Natural killer cell (primary cell): ENCODE results near the gene PMF1. TPM values are rescaled to one million over a fixed set of nuclear protein-coding genes. Genes with fewer than 3 reads are reported as not detected.

Source experiments
- ATAC-seq, 3 donors: fragments of 150-1000 bp in 2 of 3; fragments of 200-7000 bp in 1 of 3; cut with Tn5 transposase; 1 replicate in 1 of 3; 2 replicates in 2 of 3; pipeline ENCODE4 v1.10.0; 2021; ENCODE audit warnings: mild to moderate bottlenecking in 2 of 3, moderate library complexity in 2 of 3
- DNase-seq, 2 donors: peaks; one replicate each; pipeline versions ENCODE4 v3.0.0 to v3.0.0-alpha.2; 2013 to 2021; ENCODE audit warnings: mixed read lengths in 1 of 2
- H3K27ac ChIP-seq: one replicate; pipeline ENCODE4 v1.5.1; 2013; ENCODE audit warnings: mild to moderate bottlenecking, low read length
- H3K27me3 ChIP-seq: one replicate; pipeline ENCODE4 v1.6.1; 2013; ENCODE audit warnings: low read length; ENCODE audit not compliant: control insufficient read depth, insufficient read depth
- H3K36me3 ChIP-seq: one replicate; pipeline ENCODE4 v1.6.1; 2013; ENCODE audit warnings: low read length; ENCODE audit not compliant: control insufficient read depth, insufficient read depth
- H3K4me1 ChIP-seq: one replicate; pipeline ENCODE4 v1.6.1; 2013; ENCODE audit warnings: low read length; ENCODE audit not compliant: control insufficient read depth, insufficient read depth
- H3K4me3 ChIP-seq: one replicate; pipeline ENCODE4 v1.5.1; 2013; ENCODE audit warnings: low read length
- H3K9me3 ChIP-seq: one replicate; pipeline ENCODE4 v1.6.1; 2013; ENCODE audit warnings: low read length; ENCODE audit not compliant: control insufficient read depth, insufficient read depth
- H3K27ac Mint-ChIP-seq, 2 donors: one replicate each; pipeline ENCODE4 v1.8.0; 2022; ENCODE audit warnings: mild to moderate bottlenecking in 2 of 2, mixed read lengths in 2 of 2, moderate library complexity in 1 of 2
- H3K27me3 Mint-ChIP-seq, 2 donors: one replicate each; pipeline ENCODE4 v1.8.0; 2022; ENCODE audit warnings: low read depth in 2 of 2, mixed read lengths in 2 of 2
- H3K36me3 Mint-ChIP-seq: one replicate; pipeline ENCODE4 v1.8.0; 2022; ENCODE audit warnings: mixed read lengths
- H3K4me1 Mint-ChIP-seq, 2 donors: one replicate each; pipeline ENCODE4 v1.8.0; 2022; ENCODE audit warnings: mixed read lengths in 2 of 2
- H3K4me3 Mint-ChIP-seq: one replicate; pipeline ENCODE4 v1.8.0; 2022; ENCODE audit warnings: mild to moderate bottlenecking, moderate library complexity, mixed read lengths
- H3K9me3 Mint-ChIP-seq, 2 donors: one replicate each; pipeline ENCODE4 v1.8.0; 2022; ENCODE audit warnings: mixed read lengths in 2 of 2
- CTCF ChIP-seq: fragments of 200-600 bp; IDR thresholded peaks from one replicate; pipeline ENCODE4 v1.8.0; 2022; ENCODE audit warnings: antibody characterized with exemption
- WGBS: methylation state at CpG from one replicate; pipeline ENCODE4 v1.1.7; 2013; ENCODE audit warnings: missing lambda C conversion rate; ENCODE audit not compliant: insufficient coverage; 5-methylcytosine and 5-hydroxymethylcytosine counted together
- intact Hi-C: fragments of 100-400 bp; cut with micrococcal nuclease; formaldehyde crosslinking; loops from one replicate; pipeline ENCODE4 v1.14.2; 2022
- total RNA-seq, 4 donors: library from RNA; stranded (reverse); fragments of 120-200 nt in 1 of 4; gene quantifications; one replicate each; pipeline versions ENCODE4 v1.2.3 to v1.2.4, GENCODE V29; 2013 to 2022

The PMF1 gene
- total RNA-seq, 3 donors from 2014 or later (not counting 1 experiment from before 2014, with no cell fraction given) = 61.5 to 70.3 (median 64.0) TPM

DNA sequence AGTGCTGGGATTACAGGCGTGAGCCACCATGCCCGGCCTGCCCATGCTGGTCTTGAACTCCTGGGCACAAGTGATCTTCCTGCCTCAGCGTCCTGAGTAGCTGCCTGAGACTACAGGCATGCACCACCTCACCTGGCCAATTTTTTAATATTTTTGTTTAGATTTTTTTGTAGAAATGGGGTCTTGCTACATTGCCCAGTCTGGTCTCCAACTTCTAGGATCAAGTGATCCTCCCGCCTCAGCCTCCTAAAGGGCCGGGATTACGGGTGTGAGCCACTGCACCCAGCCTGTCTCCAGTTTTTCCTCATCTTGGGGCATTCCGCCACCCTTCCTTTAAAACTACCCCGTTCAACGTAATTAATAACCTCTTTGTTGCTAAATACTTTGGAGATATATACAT is 7.4 kb downstream of the PMF1 start:
- Histone ChIP-seq H3K27me3 (no peaks in the 10 kb centered on the region), H3K36me3 (peaks cover 26% of the 10 kb centered on the region), H3K4me1 (peaks cover 5% of the 10 kb centered on the region), H3K27ac (no peak overlapping the region), H3K9me3 (no peaks in the 10 kb centered on the region), H3K4me3 (no peak overlapping the region)
- Mint-ChIP-seq H3K27ac (no peak overlapping the region), H3K36me3 (peaks cover 11% of the 10 kb centered on the region), H3K9me3 (no peaks in the 10 kb centered on the region), H3K27me3 (no peaks in the 10 kb centered on the region), H3K4me3 (no peak overlapping the region), H3K4me1 (peaks cover 8 to 24% of the 10 kb centered on the region in 2 donors)
- no peak for DNase-seq
- no peak for TF ChIP-seq CTCF
- intact Hi-C loops = no loop called here
- no peak for ATAC-seq
- WGBS = 97% methylated on average over 6 of the region's 9 CpGs

GRCh38 chr1:156221986-156222692 is 9.3 kb downstream of the PMF1 start:
- H3K36me3 ChIP-seq = peaks cover 29% of the 10 kb centered on the region
- no peak for DNase-seq
- TF ChIP-seq CTCF = no peak
- WGBS = 91% methylated on average over 12 of the region's 13 CpGs
- Mint-ChIP-seq H3K4me1 (peaks cover 8 to 32% of the 10 kb centered on the region in 2 donors), H3K36me3 (peaks cover 11% of the 10 kb centered on the region), H3K4me3 (no peak overlapping the region), H3K27me3 (no peaks in the 10 kb centered on the region), H3K9me3 (no peaks in the 10 kb centered on the region), H3K27ac (no peak overlapping the region)
- H3K4me3 ChIP-seq = no peak overlapping the region
- H3K4me1 ChIP-seq = peaks cover 8% of the 10 kb centered on the region
- H3K27ac ChIP-seq = no peak overlapping the region
- intact Hi-C loops = no loop called here
- ATAC-seq = no peak
- no peaks in the 10 kb centered on the region for H3K27me3 ChIP-seq
- no peaks in the 10 kb centered on the region for H3K9me3 ChIP-seq

DNA sequence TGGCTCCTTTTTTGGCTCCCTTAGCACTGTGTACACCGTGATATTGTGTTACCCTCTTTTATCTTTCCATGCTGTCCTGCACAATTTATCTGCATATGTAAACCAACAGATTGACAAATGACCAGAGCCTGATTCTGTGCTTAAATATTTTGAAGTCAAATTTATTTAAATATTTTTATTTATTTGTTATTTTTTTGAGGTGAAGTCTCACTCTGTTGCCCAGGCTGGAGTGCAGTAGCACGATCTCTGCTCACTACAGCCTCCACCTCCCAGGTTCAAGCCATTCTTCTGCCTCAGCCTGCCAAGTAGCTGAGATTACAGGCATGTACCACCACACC is 12.8 kb downstream of the PMF1 start:
- H3K36me3 ChIP-seq = peaks cover 33% of the 10 kb centered on the region
- no peak overlapping the region for H3K27ac ChIP-seq
- WGBS = 10% methylated on average over 2 of the region's 2 CpGs
- H3K9me3 ChIP-seq = no peaks in the 10 kb centered on the region
- Mint-ChIP-seq H3K9me3 (no peaks in the 10 kb centered on the region), H3K36me3 (peaks cover 11% of the 10 kb centered on the region), H3K4me3 (no peak overlapping the region), H3K4me1 (peaks cover 0 to 19% of the 10 kb centered on the region in 2 donors), H3K27me3 (no peaks in the 10 kb centered on the region), H3K27ac (peak overlapping the region in 1 of 2 donors; percentile 23)
- intact Hi-C loops = loop anchor here (1.0 kb wide), 2 partner anchors 79 to 135 kb away; no protein-coding TSS in a partner anchor
- peaks cover 4% of the 10 kb centered on the region for H3K4me1 ChIP-seq
- H3K27me3 ChIP-seq = no peaks in the 10 kb centered on the region
- no peak for DNase-seq
- TF ChIP-seq CTCF = peak; percentile 20
- H3K4me3 ChIP-seq = no peak overlapping the region
- ATAC-seq = no peak

GRCh38 chr1:156226116-156226538 is 13.3 kb downstream of the PMF1 start:
- H3K4me1 Mint-ChIP-seq = peaks cover 0 to 16% of the 10 kb centered on the region in 2 donors

More at GRCh38 chr1:156226116-156226538, 13.3 kb downstream of the PMF1 start:
- ATAC-seq = no peak
- DNase-seq = no peak
- no peak for TF ChIP-seq CTCF
- peaks cover 11% of the 10 kb centered on the region for H3K36me3 Mint-ChIP-seq
- Histone ChIP-seq H3K27me3 (no peaks in the 10 kb centered on the region), H3K4me3 (no peak overlapping the region), H3K9me3 (no peaks in the 10 kb centered on the region), H3K4me1 (peaks cover 4% of the 10 kb centered on the region), H3K36me3 (peaks cover 30% of the 10 kb centered on the region), H3K27ac (no peak overlapping the region)
- H3K9me3 Mint-ChIP-seq = no peaks in the 10 kb centered on the region
- 0% methylated on average over 2 of the region's 2 CpGs for WGBS
- no peak overlapping the region for H3K4me3 Mint-ChIP-seq
- H3K27me3 Mint-ChIP-seq = no peaks in the 10 kb centered on the region
- peak overlapping the region in 1 of 2 donors; percentile 30 for H3K27ac Mint-ChIP-seq
- intact Hi-C loops = no loop called here
